ENCODE measurements around the gene GABARAPL2. TPM values are rescaled to one million over a fixed set of nuclear protein-coding genes. Genes with fewer than 3 reads are reported as not detected.
A peak's percentile ranks its signal among the peaks of the same experiment; 100 is the strongest.

GABARAPL2 gene
- total and polyA plus RNA-seq, 7 donors: 107 to 215 (median 167) TPM

DNA sequence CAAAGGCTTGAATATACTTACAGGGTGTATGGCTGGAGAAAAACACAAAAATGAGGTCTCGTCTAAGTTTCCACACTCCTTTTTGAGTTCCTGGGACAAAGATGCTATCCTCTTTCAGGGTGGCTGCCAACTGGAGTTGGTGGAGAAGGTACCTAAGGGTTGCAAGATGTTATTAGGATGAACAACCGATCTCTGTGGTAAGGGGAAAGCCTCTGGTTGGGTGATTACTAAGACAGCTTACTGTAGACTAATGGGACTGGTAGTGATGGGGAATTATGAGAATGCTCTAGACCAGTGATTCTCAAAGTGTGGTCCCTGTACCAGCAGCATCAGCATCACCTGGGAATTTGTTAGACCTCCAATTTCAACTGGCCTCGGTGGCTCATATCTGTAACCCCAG lies 50.9 kb downstream of the GABARAPL2 start:
- ATAC-seq (no peak), DNase-seq (no peak)
- 90 to 92% (median 92%) methylated on average over 3 of the region's 3 CpGs for WGBS, 3 donors
- intact Hi-C loops (cut with DNase I): no loop called here
- Histone ChIP-seq H3K27me3 (ENCODE audit: insufficient read depth in 3 of 3, low read length in 2 of 3) (no peaks in the 10 kb centered on the region), H3K9me3 (no peaks in the 10 kb centered on the region), H3K4me1 (peaks cover 13% of the 10 kb centered on the region), H3K4me3 (no peak overlapping the region), H3K27ac (no peak overlapping the region), H3K36me3 (ENCODE audit: insufficient read depth in 1 of 2, low read depth in 1 of 2) (peaks cover 15 to 85% of the 10 kb centered on the region in 2 donors)
- TF ChIP-seq, protein P1, sequence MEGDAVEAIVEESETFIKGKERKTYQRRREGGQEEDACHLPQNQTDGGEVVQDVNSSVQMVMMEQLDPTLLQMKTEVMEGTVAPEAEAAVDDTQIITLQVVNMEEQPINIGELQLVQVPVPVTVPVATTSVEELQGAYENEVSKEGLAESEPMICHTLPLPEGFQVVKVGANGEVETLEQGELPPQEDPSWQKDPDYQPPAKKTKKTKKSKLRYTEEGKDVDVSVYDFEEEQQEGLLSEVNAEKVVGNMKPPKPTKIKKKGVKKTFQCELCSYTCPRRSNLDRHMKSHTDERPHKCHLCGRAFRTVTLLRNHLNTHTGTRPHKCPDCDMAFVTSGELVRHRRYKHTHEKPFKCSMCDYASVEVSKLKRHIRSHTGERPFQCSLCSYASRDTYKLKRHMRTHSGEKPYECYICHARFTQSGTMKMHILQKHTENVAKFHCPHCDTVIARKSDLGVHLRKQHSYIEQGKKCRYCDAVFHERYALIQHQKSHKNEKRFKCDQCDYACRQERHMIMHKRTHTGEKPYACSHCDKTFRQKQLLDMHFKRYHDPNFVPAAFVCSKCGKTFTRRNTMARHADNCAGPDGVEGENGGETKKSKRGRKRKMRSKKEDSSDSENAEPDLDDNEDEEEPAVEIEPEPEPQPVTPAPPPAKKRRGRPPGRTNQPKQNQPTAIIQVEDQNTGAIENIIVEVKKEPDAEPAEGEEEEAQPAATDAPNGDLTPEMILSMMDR (IDR thresholded peaks at IDR 0.05): no peak

DNA sequence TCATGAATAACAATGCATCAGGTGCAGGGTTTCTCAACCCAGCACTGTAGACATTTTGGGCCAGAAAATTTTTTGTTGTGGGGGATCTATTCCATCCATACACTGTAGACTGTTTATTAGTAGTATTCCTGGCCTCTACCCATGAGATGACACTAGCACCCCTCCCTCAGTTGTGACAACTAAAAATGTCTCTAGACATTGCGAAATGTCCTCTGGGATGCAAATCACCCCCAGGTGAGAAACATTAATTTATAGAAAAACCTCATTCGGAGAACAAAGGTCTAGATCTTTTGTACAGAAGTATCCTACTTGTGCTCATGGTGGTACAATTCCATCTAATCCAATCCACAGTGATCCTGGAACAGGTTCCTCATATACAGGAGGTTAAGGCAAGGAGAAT lies 52.6 kb downstream of the GABARAPL2 start:
- Histone ChIP-seq H3K4me1 (peaks cover 17% of the 10 kb centered on the region), H3K9me3 (no peaks in the 10 kb centered on the region), H3K27me3 (ENCODE audit: insufficient read depth in 3 of 3, low read length in 2 of 3) (no peaks in the 10 kb centered on the region), H3K27ac (no peak overlapping the region), H3K4me3 (no peak overlapping the region), H3K36me3 (ENCODE audit: insufficient read depth in 1 of 2, low read depth in 1 of 2) (peaks cover 12 to 68% of the 10 kb centered on the region in 2 donors)
- DNase-seq (no peak), ATAC-seq (no peak)
- TF ChIP-seq, protein P1 (IDR thresholded peaks at IDR 0.05): no peak
- 95 to 100% (median 96%) methylated on average over 2 of the region's 2 CpGs for WGBS, 3 donors
- intact Hi-C loops (cut with DNase I): no loop called here

DNA sequence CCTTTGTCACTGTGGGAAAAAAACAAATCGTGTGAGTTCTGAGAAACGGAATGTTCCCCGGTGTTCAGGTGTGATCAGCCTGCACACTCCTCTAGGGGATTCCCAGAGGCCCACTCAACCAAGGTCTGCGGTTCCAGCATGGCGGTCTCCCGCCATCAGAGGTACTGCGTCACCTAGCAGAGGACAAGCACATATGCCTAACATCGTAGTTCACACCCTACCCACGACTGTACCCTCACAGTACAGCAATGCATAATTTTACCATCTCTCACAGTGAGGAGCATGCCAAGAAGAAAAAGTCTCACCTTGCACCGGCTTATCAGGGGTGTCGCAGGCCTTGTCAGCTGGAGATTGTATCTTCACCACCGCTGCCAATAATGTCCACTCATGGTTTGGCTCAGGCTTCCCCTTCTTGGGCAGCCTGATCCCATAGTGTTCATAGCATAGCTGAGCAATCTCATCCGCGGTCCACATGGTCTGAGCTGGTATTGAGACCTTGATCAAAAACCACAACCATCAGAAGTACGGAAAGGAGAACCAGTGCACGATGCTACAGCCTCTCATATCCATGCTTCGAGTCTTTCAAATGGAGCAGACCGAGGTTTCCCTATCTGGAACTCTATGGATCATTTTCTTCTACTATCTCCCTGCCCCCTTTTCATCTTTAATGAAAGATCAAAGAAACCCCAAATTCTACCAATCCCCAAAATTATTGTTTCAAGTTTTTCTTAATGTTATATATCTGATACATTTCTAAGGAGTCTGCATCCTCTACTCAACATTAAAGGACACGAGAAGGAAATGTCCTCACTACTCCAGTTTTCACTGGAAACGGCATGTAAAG lies 54.4 kb downstream of the GABARAPL2 start:
- H3K4me1 ChIP-seq: peaks cover 17% of the 10 kb centered on the region
- H3K9me3 ChIP-seq: no peaks in the 10 kb centered on the region
- intact Hi-C loops (cut with DNase I): loop anchor here (5.0 kb wide), 2 partner anchors 33 to 148 kb away; no protein-coding TSS in a partner anchor
- 86 to 91% (median 90%) methylated on average over 20 of the region's 20 CpGs for WGBS, 3 donors
- TF ChIP-seq, protein P1 (IDR thresholded peaks at IDR 0.05): no peak
- ATAC-seq (no peak), DNase-seq (no peak)
- H3K27ac ChIP-seq: no peak overlapping the region
- H3K27me3 ChIP-seq (ENCODE audit: insufficient read depth in 3 of 3, low read length in 2 of 3): no peaks in the 10 kb centered on the region
- H3K36me3 ChIP-seq (ENCODE audit: insufficient read depth in 1 of 2, low read depth in 1 of 2): peaks cover 12 to 61% of the 10 kb centered on the region in 2 donors
- no peak overlapping the region for H3K4me3 ChIP-seq

DNA sequence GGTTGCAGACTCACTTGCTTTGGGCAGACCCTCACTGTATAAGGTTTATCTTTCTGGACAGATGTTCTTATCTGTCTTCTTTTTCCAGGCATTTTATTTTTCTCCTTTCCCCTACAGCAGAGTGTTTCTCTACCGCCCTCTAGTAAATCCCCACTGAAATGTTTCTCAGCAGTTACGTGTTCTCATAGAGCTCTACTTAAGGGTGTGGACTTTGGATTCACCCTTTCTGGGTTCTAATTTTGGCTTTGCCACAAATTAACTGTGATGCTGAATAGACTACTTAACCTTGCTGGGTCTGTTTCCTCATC lies 54.9 kb downstream of the GABARAPL2 start:
- ATAC-seq (no peak), DNase-seq (no peak)
- H3K27me3 ChIP-seq (ENCODE audit: insufficient read depth in 3 of 3, low read length in 2 of 3): no peaks in the 10 kb centered on the region
- peaks cover 14 to 61% of the 10 kb centered on the region in 2 donors for H3K36me3 ChIP-seq (ENCODE audit: insufficient read depth in 1 of 2, low read depth in 1 of 2)
- intact Hi-C loops (cut with DNase I): loop anchor here (5.0 kb wide), 2 partner anchors 34 to 149 kb away; no protein-coding TSS in a partner anchor
- peaks cover 17% of the 10 kb centered on the region for H3K4me1 ChIP-seq
- 22 to 31% (median 29%) methylated on average over 2 of the region's 2 CpGs for WGBS, 3 donors
- H3K4me3 ChIP-seq: no peak overlapping the region
- H3K9me3 ChIP-seq: no peaks in the 10 kb centered on the region
- TF ChIP-seq, protein P1 (IDR thresholded peaks at IDR 0.05): peak; percentile 28
- no peak overlapping the region for H3K27ac ChIP-seq

Measured in psoas muscle (tissue), 8 donors.